TTC549 (cell line): ENCODE data around the gene ACTG2.
"Not testable (repeated sequence)": the region's sequence is repeated elsewhere in the genome, so short reads cannot be mapped to it uniquely, and the experiment has no call there.

Experiments used
- FAIRE-seq: peaks from 2 replicates; lab custom pipeline; 2012; peaks lifted over from hg19 to GRCh38; lab: Jason Lieb, UNC

The ACTG2 gene

DNA sequence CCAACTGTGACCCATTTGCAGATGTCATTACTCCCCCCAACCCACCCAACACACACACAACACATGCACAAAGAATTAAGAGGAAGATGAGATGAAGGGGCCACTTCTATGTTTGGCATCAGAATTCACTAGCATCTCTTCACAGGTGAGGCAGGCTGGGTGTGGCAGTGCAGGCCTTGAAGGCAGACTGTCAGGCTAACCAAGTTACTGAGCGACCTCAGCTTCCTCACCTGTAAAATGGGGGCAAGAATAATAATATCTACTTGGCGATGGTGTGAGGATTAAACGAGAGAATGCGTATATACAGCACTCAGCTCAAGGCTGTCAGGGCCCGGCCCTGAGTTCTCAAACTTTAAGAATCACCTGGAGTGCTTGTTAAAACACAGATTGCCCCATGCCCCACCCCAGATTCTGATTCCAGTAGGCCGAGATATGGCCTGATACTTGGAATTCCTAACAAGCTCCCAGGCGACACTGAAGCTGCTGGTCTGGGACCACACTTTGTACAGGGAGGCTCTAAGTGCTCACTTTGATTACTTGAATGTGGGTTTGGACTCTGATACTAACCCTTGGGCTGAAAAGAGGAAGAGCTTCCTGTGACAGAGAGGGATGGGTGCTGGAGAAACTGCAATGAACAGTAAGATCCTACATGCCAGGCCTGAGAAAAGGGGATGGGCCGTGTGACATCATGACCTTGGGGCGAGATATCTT is 1.1 kb downstream of the ACTG2 start:
- FAIRE-seq, result no peak

DNA sequence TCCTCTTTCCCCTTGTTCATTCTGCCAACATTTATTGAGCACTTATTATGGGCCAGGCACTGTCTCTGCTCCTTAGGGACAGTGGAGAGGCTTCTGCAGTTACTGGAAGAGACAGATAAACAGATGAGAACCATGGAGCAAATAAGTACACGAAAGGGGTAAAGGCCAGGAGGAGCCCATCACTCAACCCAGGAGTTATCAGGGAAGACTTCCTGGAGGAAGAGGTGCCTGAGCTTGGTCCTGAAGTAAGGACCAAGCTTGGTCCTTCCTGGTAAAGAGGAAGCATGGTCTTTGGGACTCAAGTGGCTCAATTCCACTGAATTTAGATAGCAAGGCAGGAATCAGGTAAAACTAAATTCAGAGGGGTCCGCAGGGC is 1.7 kb downstream of the ACTG2 start:
- no peak for FAIRE-seq

DNA sequence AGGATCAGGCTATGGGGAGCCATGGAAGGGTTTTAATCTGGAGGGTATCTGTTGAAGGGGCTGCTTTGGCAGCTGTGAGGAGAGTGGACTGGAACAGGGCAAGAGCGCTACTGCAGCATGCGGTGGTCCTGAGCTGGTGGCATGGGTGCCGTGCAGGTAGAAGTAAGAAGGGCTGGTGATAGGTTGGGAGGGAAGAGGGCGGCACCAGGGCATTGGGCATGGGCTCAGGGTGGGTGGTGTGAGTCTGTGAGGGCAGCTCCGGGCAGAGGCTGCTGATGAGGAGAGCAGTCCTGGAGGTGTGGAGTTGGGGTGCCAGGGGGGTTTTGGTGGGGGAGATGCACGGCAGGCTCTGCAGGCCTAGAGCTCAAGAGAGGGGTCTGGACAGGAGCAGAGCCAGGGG is 2.1 kb downstream of the ACTG2 start:
- FAIRE-seq, result no peak

DNA sequence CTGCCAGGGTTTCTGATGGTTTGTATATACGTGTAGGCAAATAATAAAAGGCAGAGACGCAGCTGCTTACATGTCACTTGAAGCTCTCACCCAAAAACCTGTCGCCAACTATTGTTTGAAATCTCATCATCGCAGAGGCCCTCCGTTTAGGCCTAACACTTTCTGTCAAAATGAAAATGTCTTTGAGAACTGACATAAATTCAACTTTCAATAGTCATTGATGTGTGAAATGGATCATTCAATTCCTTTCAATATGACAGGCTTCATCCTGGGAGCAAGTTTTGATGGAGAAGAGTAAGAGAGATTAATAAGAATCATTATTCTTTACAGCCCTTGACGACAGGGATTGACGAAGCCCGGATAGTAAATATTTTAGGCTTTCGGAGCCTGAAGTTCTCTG is 2.7 kb downstream of the ACTG2 start:
- no peak for FAIRE-seq

DNA sequence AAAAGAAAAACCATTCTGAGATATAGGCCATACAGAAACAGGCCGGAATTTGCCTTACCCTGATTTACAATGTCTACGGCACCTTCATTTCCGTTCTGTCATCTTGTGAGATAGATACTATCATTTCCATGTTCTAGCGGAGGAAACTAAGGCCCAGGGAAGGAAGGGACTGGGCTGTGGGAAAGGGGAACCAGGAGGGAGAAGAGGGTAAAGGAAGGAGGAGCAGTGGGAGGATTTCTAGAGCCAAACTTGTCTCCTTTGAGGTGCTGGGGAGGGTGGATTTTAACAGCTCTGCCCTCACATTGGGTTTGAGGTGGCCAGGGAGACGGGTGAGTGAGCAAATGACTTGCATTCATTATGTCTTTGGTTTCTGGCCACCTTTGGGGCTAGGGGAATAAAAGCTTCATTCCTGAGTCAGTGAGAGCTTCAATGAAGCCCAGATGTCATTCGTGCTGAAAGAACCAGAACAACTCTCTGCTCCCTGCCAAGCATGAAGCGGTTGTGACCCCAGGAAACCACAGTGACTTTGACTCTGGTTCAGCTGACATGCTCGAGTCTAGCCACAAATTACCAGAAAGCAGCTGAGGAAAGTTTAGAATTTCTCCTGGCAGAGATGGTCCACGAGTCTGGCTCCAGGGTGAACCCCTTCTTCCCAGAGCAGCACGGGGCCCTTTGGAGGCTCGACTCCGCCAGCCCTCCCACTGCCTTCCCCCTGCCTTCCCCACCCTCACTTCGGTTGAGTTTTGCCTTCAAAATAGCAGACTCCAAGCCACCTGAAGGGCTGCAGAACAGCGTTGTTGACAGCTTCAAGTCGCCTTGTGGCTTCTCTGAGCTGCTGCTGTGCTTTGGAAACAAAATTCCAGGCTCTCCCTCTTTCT is 3.8 kb downstream of the ACTG2 start:
- FAIRE-seq, result no peak

DNA sequence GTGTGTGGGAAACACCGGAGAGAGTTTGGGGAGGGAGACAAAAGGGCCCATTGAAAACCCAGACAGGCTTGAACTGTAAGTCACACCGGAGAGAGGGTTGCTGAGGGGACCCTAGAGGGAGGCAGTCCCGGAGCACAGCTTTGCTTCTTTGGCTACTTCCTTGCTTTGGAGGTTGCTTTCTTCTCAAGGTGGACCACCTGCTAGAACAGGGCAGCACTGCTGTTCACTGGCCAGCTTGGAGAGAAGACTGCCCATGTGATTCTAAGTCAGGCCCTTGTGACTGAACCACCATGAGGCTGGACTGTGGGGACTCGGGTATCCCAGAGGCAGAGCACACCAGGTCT is 4.4 kb downstream of the ACTG2 start:
- FAIRE-seq, result no peak

DNA sequence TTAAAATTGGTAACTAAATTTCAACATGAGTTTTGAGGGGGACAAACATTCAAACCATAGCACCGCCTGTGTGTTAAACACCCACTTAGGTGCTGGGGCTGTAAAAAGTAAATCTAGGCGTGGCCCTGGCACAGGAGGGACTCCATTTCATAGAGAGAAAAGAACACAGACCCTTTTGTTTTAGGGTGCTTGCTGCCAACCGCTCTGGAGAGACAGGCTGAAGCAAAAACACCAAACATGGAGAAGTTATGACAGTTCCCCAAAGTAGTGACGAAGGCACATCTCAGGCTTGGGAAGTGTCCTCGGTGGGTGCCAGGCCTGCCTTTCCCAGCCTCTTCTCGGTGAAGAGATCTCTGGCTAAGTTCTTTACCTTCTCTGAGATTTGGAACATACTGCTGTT is 5.1 kb downstream of the ACTG2 start:
- FAIRE-seq, result no peak

DNA sequence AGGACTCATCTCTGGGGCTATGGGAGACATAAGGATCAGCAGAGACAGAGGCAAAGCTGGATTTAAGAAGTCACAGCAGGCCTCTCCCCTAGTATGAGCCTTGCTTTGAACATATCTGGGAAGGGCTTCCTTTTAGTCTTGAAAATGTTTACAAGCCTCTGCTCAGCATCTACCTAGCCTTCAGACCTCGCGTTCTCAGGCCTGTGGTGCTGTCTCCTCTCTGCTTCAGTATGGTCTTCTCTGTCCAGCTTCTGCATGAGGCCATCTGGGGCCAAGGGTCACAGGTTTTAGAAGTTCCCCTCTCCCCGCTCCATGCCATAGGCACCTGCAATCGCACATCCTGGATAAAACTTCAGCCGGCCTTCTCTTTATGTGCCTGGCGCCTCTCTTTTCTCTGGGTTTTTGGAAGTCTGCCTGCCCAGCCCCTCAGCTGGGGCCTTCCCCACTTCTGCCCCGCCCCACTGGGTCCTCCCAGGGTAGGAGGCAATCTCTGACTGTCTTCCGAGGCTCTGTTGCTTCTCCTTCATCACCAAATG is 7.1 kb downstream of the ACTG2 start:
- no peak for FAIRE-seq

DNA sequence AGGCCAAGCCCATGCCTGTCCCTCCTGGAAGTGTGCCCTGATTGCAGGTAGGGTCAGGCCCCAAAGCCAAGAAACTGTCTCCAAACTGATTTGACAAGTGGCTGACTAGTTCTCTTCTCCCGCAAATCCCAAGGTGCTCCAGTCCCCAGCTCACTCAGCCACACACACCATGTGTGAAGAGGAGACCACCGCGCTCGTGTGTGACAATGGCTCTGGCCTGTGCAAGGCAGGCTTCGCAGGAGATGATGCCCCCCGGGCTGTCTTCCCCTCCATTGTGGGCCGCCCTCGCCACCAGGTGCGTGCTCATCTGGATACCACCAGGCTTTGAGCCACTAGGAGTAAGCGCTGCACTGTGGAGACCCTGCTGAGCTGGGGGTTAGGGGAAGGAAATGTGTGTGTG is 8.3 kb downstream of the ACTG2 start:
- FAIRE-seq, result no peak

DNA sequence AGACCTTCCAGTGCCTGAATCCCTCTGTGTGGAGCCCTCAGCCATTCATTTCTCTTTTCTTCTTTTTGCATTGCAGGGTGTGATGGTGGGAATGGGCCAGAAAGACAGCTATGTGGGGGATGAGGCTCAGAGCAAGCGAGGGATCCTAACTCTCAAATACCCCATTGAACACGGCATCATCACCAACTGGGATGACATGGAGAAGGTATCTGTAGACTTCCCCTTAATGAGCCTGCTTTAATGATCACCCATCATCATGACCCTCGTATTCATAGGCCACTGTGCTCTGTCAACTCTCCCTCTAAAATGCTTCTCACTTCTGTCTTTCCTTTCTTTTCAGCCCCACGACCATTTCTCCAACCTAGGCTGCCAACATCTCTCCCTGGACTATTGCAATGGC is 9.5 kb downstream of the ACTG2 start:
- no peak for FAIRE-seq

DNA sequence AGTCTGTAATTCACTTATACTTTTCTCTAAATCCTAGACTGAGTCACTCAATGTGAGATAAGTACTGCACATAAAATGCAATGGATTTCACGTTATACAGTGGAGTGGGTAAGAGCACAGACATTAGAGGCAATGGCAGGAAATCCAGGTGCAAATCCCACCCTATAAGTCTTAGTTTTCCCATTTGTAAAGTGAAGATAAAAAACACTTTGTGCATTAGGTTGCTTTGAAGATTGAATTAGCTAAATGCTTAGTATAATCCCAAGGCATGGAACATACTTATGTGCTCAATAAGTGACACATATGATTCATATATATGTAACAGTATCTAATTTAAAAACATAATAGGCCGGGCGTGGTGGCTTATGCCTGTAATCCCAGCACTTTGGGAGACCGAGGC is 10.5 kb downstream of the ACTG2 start:
- FAIRE-seq, result no peak

DNA sequence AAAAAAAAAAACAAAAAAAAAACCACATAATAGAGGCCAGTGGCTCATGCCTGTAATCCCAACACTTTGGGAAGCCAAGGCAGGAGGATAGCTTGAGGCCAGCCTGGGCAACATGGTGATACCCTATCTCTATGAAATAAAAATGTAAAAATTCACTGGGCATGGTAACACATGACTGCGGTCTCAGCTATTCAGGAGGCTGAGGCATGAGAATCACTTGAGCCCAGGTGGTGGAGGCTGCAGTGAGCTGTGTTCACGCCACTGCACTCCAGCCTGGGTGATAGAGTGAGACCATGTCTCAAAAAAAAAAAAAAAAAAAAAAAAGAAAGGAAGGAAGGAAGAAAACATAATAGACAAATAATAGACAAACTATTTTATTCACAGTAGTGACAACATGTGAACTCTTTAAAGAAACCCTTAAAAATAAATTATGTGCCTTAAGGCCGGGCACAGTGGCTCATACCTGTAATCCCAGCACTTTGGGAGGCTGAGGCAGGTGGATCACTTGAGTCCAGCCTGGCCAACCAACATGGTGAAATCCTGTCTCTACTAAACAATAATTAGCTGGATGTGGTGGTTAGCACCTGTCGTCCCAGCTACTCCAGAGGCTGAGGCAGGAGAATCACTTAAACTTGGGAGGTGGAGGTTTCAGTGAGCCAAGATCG is 11.3 kb downstream of the ACTG2 start:
- not testable (repeated sequence) for FAIRE-seq

DNA sequence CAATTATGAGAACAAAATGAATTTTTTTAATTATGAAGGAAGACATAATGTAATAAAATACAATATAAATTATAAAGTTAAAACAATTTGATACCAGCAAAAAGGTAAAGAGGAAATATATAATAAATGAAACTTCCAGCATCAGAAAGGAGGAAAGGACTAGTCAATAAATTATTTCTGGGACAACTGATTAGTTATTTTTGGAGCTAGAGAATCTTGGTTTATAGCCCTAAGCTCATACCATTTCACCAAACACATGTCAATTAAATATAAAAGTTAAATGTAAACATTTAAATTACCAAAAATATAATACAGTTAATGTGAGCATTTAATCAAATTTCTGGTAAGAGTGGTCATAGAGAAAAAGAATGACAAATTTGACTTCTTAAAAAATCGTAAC is 12.1 kb downstream of the ACTG2 start:
- peak; percentile 39 for FAIRE-seq

DNA sequence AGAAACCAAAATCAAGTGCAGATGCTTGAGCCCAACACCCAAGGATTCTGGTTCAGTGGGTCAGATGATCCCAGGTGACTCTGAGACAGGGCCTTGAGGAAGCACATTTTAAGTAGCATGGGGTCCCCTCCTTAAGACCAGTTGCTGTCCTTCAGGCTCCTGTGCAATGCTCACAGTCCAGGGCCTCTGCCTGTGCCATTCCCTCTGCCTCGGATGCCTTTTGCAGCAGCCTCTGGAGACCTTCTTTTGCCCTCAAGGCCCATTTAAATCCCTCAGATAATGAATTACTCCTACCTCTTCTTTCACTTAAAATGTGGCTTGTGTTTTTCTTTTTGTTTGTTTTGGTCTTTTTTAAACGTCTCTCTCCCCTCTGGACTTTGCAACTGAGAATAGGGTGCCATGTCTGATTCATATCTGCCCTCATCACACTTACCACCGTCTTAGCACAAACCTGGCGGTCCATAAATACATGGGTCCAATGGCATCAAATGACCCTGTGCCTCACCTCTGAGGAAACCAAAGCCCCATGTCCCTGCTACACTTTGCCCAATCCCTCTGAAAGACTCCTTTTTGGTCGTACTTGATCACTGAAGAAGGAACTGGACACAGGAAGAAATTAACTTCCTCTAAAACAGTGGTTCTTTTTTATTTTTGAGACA is 14.2 kb downstream of the ACTG2 start:
- no peak for FAIRE-seq

DNA sequence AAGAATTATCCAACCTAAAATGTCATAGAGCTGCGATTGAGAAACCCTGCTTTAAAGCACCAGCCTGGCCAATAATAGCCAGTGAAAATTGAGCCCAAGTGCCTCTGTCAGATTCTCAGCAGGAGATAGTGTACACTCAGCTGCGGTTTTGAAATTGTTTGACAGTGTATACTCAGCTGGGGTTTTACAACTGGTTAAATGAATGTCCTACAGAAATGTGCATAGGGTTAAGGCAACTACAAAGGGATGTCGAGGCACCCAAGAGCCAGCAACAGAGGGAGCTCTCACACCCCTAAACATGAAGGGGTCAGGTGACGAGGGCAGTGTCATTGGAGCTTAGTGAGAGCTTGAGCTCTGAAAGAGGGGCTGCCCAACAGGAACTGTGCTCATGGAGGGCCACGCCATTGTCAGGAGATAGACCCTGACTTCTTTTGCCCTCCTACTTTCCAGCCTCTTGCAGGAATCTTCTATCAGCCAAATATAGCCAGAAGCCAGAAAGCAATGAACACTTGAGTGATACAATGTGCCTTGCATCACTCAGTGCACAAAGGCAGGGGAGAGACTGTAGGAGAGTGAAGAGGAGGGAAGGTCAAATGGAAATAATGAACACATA is 15.1 kb downstream of the ACTG2 start:
- FAIRE-seq, result no peak

DNA sequence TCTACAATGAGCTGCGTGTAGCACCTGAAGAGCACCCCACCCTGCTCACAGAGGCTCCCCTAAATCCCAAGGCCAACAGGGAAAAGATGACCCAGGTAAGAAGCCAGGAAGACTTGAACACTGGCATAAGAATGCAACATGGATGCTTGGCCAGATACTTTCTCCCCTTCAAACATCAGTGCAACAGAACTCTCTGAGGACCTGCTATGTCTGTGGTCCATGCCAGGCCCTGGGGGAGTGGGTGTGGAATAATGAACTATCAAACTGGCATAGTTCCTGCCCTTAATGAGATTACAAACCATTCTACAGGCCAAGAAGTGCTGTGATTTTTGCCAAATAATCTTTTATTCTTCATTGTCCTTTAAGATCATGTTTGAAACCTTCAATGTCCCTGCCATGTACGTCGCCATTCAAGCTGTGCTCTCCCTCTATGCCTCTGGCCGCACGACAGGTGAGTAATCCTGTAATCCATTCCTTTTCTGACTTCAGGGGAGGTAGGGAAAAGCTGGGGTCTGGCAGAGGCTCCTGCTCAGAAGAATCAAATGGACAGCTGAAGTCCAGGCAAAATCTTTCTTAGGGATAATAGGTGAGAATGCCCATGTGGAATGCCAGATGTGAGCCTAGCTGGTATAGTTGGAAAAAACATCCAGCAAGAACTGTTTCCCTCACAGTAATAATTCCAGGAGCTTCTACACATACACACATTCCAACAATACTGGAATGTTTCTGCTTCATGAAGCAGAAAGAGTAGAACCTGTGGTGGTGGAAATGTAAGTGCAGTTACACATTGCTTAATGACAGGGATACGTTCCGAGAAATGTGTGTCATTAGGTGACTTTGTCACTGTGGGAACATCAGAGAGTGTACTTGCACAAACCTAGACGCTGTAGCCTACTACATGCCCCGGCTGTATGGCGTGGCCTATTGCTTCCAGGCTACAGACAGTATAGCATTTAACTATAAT is 16.2 kb downstream of the ACTG2 start:
- FAIRE-seq, result no peak

DNA sequence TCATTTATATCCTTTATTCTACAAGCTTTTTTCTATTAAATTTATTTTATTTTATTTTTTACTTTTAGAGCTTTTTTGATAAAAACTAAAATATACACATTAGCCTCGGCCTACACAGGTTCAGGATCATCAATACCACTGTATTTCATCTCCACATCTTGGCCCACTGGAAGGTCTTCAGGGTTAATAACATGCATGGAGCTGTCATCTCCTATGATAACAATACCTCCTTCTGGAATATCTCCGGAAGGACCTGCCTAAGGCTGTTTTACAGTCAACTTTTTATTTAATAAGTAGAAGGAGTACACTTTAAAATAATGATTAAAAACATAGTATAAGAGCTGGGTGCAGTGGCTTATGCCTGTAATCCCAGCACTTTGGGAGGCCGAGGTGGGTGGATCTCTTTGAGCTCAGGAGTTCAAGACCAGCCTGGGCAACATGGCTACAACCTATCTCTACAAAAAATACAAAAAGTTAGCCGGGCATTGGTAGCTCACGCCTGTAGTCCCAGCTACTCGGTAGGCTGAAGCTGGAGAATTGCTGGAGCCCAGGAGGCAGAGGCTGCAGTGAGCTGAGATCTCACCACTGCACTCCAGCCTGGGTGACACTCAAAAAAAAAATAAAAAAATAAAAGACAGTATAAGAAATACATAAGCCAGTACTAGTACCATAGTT is 18.2 kb downstream of the ACTG2 start:
- FAIRE-seq, result no peak

DNA sequence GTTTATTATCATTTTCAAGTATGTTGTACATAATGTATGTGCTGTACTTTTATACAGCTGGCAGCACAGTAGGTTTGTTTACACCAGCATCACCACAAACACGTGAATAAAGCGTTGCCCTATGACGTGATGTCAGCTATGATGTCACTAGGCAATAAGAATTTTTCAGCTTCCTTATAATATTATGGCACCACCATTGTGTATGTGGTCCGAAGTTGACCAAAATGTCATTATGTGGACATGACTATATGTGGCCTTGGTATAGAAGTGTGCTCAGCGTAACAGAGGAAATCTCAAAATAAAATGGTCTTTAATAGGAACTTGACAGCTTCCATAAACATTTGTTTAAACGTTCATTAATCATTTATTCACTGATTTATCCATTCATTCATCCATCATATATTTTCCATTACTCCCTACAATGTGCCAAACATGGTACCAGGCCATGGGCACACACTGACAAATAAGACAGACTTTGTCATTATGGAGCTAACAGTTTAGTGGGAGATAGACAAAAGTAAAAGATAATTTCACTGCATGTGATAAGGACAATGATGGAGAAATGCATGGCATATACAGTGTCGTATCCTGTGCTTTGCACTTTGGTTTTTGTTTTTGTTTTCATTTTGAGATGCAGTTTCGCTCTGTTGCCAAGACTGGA is 18.9 kb downstream of the ACTG2 start:
- FAIRE-seq, result no peak

DNA sequence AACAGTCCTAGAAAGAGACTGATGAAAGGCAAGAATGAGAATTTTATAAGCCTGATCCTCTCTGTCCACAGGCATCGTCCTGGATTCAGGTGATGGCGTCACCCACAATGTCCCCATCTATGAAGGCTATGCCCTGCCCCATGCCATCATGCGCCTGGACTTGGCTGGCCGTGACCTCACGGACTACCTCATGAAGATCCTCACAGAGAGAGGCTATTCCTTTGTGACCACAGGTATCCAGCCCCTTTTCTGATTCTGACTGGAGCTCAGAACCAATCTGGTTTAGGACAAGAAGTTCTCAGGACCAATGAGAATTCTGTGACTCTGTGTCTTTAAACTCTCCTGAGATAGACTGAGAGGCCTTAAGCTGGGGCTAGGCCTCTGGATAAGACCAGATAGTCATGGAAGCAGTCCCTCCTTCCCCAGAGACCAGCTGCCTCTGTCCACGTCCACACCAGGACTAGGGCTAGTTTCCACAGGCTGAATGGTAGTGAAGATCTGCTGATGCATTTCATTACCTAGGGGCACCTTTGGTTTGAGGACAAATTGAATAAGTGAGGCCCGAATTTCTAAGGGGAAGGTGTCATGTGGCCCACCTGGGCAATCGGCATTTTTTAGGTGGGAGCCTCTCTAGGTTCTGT is 20.7 kb downstream of the ACTG2 start:
- FAIRE-seq, result no peak
